KG1 (cell line): ENCODE measurements around the gene TMSB4X.
A peak's percentile ranks its signal among the peaks of the same experiment; 100 is the strongest.
"Not testable (repeated sequence)": the region's sequence is repeated elsewhere in the genome, so short reads cannot be mapped to it uniquely, and the experiment has no call there.

ENCODE experiments used
- DNase-seq: peaks from one replicate; lab custom pipeline; 2025; lab: John Stamatoyannopoulos, UW

The TMSB4X gene

DNA sequence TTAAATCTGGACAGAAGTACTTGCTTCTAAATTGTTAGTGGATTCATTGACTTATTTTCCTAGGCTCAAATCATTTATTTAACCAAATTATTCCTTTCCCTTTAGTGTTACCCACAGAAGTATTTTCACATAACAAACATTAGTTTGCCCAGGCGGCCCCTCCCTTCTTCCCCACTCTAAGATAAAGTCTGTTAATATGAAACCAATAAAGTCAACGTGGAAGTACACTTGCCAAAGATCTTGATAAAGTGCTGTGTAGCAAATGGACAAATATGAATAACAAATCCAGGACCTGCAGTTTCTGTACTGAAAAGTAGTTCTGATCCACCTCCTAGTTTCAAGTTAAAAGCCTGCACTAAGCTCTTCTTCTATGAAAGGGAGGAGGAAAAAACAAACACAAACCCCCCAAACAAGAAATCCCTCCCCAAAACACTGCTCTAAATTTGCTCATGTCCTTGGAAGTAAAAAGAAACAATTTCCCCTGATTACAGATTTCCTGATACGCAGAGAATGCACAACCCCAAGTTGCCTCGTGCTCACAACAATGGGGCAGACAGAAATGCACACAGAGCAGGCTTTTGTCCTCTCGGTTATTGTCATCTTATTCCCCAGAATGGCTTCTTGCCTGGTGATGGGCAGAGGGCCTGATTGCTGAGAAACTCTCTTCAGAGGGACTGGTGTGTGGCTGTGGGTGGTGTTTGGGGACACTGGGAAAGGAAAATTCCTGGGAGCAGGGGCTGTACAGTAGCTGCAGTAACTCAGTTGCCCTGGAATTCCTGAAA is 23.2 kb downstream of the TMSB4X start:
- DNase-seq, result no peak

DNA sequence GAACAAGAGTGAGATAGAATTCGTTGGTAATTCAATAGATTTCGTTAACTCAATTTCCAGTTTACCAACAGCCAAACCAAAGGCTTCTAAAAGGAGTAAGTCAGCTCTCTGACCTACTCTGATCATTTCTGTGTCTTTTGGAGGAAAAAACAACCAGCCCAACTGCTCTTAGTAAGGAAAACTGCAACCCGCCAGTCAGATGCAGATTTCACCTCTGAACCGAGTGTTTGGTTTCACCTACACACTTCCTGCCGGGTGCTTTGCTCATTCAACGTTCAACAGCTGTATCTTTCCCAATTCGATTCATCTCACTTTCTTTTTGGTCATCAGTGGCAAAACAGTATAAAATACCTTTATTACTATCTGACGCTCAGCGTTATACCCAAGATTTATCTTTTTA is 24.5 kb downstream of the TMSB4X start:
- no peak for DNase-seq

DNA sequence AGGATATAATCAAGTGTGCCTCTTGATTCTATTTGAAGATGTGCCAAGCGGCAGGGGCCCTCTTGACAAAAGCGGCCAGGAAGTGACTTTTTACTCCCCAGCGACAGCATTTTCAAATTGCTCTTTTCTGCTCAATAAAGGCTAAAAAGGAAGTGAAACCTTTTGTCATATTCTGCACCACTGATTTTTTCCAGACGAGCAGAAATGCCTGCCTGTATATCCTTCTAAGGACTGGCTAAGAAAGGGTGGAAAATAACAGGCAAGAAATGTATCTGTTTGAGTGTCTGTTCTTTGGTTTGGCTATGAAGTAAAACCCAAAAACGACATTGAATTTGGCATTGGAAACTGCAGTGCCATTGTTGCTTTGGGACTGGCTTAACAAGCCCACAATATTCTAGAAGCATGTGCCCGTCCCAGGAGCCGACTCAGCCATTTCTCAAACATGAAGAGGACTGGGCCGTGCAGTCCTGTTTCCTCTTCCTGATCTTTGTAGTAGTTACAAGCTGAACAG is 25.4 kb downstream of the TMSB4X start:
- DNase-seq, result peak; percentile 5

DNA sequence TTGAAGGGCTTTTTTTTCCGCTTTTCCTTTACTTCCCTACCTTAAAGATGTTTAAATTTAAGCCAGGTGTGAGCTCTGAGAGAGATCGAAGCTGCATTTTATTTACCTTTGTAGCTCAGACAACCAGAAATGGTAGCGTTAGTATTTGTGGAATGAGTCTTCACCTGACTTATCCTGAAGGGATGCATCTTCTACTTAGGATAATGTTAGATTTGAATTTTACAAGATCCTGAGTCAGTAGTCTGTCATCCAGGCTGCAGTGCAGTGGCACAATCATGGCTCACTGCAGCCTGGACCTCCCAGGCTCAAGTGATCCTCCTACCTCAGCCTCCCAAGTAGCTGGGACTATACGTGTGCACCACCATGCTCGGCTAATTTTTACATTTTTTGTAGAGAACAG is 26.2 kb downstream of the TMSB4X start:
- no peak for DNase-seq

DNA sequence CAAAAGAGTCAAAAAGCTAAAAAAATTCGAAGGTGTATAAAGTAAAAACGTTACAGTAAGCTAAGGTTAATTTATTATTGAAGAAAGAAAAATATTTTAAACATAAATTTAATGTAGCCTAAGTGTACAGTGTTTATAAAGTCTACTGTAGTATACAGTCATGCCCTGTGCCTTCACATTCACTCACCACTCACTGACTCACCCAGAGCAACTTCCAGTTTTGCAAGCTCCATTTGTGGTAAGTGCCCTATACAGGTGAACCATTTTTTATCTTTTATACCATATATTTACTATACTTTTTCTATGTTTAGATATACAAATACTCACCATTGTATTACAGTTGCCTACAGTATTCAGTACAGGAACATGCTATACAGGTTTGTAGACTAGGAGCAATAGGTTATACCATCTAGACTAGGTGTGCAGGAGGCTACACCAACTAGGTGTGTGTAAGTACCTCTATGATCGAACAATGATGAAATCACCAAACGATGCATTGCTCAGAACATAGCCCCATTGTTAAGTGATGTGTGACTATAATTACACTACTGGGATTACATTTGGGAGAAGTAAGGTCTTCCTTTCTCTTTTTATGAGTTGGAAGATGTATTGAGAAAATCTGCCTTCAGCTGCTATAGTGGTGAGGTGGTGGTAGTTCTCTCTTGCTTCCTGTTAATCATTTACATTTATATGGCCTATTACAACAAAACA is 27.2 kb downstream of the TMSB4X start:
- no peak for DNase-seq

DNA sequence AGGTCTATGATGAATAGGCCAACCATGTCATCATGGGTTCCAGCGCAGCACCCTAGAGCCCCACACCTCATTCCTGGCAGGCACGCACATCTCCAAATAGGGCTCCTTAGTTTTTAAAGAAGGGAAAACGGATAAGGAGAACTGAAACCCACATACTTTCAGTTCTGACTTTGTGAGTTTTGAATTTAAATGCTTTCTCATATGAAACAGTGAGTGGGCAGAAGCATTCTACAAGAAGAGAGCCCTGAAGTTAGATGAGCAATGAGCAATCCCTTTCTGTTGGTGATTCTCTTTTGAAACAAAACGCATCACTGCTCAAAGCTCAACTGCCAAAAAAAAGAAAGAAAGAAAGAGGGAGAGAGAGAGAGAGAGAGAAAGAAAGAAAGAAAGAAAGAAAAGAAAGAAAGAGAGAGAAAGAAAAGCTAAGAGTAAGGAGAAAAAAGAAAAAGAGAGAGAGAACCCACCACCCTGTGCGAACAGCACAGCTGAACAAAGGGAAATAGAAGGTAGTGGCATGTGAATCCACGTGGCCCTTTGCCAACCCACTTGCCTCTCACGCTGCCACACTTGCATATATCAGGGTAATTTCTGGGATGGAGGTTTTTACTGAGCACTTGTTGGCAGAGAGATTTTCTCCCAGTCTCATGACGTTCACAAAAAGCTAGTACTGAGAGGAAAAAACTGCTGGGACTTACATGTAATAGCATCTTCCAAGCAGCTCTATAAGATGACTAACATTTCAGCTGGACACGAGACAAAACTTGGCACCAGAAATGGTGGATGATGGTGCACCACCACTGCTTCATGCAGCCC is 31.0 kb downstream of the TMSB4X start:
- DNase-seq, result no peak

DNA sequence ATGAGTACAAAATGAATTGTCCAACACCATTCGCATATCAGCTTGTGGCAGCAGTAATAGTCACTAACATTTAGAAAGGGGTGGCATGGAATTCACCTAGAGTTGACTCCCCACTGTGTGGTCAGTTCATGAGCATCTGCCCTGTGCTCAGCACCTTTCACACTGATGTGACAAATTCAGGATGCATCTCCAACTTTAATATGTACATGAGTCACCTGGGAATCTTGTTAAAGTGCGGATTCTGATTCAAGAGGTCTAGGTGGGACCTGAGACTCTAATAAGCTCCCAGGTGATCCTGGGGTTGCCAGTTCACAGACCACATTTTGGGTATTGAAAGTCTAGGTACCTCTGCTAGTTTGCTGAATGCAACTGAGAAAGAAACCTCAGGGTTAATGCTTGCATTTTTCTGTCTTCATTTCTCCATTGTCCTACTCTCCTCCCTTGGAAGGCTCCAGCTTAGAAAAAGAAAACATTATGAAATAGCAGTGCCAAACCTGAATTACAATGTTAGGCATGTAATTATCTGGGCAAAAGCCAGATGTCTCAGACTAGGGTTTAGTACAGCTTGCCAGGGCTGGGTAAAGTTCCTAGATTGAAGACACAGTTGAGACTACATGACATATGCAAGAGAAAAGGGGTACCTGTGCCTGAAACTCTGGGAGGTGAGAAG is 32.7 kb downstream of the TMSB4X start:
- DNase-seq, result no peak

DNA sequence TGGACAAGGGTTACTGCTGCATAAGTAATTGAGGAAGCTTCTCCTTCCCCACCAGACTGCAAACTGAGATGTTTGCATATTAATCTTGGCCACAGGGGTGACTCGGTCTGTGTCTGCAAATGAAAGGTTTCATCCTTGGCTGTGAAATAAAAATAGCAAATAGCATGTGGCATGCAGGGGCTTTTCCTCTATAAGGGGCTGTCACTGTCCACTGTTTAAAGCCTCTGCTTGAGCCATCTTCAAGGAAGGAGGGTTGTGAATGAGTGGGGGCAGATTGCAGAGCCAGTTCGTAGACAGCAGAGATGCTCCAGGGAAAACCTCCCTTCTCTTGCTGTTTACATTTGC is 33.3 kb downstream of the TMSB4X start:
- peak; percentile 3 for DNase-seq

DNA sequence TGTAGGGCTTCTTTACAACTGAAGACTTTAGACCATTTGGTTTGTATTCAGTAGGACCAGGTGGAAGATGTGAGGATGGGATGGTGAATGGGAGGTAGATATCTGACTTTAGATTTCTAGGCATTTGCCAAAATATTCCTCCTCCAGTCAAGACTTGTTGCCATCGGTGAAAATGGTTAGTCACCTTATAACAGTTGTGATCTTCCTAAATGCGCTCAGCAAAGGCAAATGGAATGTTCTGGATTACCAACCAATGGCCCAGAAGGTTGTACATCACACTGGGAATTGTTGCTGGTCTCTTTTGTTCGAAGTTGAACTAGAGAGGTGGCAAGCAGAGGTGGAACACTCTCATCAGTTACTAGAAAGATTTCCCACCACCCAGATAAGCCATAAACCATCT is 33.9 kb downstream of the TMSB4X start:
- DNase-seq, result no peak

DNA sequence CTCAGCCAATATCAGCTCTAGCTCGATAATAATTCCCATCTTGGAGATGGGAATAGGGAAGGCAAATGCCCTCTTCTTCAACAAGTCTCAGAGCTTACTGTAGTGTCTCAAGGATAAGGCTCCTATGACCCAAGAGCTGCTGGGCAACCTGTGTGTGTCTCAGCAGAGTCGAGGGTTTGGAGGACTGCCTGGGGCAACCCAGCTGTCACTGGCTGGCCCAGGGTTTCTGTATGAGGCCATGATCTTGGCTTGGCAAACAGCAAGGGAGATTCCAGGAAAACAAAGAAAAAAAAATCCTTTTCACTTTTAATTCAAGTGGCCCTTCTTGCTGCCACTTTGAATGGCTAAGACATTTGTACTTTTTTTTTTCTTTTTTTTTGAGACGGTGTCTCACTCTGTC is 34.4 kb downstream of the TMSB4X start:
- no peak for DNase-seq

DNA sequence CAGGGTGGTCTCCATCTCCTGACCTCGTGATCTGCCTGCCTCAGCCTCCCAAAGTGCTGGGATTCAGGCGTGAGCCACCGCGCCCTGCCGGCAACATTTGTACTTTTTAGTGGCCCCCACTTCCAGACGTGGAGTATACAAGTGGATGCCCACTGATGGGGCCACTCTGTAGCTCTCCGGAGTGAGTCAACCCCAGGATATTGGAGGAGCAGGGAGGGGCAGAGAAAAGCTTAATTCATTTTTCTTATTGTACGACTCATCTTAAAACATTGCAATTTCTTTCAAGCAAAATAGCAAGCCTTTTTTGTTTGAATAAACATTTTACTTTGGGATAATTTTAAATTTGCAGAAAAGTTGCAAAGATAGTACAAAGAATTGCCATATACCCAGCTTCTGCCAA is 34.9 kb downstream of the TMSB4X start:
- DNase-seq, result no peak

DNA sequence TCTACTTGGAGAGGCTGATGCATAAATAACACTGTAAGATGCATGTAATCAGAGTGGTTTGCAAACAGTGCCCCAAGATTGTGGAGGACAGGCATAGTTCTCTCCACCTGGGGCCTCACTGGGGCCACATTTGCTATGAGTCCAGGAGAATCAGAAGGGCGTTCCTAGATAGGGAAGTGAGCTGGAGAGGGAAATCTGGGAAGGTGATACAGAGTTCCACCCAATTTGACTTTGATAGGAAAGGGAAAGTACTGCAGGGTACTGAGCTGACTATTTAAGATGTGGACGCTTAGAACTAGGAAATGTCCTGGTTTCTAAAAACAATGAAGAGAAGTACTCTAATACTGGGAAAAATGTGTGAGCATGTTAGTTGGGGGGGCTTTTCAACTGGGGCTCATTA is 35.6 kb downstream of the TMSB4X start:
- no peak for DNase-seq

DNA sequence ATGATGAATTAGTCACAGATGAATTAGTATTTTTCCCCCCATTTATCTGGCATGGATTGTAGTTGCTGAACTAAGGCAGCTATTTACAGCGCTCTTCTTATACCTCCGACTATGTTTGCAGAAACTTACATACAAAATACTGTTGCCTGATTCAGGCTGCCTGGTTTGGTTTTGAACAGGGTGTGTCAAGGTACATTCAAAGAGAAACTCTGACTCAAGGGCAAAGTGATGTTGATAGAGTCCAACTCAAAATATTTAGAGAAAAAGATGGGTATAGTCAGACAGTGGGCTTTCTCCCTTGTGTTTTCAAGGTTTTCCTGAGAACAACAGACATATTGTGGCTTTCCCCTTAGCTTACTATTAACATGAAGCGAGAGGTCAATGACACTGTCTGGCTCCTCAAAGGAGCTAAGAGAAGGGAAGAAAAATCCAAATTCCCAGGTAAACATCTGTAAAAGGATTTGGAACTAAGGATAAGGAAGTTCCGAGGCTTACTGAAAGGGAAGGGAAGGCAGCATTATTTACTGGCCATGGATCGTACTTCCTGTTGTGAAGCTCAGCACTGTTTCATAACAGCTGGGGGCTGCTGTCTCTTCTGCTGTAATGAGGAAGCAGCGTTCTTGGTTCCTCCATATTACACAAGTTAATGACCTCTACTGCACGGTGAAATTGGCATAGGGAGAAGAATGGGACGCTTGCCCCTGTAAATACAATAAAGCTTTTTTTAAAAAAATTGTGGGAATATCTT is 38.6 kb downstream of the TMSB4X start:
- peak; percentile 9 for DNase-seq

DNA sequence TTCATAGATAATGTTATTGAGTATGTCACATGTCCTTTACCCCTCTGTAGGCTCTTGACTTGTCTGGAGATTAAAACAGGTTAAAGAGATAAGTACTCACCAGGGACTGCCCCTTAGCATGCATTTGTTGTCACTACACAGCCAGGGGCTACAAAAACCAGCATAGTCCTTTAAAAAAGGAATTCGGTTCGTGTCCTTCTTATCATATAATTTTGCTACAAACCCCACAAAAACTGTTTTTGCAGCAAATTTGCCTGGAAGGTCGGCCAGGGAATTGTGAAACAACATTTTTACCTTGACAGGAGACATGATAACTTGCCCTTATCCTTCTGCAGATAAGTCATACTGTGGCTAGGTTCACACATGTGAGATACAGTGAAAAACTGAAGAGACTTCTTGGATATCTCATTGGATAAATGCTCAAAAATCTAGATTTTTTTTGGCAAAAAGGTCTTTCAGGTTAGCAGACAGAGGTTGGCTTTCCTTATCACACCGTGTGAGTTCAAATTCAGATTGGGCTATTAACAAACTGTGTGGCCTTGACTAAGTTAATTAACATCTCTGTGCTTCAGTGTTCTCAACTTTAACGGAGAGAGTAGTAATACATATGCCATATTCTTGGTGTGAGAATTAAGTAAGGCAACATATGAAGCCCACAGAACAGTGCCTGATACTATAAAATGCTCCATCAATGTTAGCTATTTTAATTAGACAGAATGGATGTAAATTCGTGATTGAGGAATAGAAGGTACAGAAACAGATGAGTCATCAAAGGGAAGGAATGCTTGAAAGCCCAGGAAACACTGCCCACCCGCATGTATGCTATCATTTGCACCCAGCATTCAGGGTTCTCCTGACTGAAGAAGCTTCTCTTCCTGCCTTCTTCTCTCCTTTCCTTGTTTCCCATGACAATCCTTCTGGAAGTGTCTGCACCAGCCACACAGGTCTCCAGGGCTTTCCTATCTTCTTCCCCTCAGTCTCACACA is 39.5 kb downstream of the TMSB4X start:
- no peak for DNase-seq

DNA sequence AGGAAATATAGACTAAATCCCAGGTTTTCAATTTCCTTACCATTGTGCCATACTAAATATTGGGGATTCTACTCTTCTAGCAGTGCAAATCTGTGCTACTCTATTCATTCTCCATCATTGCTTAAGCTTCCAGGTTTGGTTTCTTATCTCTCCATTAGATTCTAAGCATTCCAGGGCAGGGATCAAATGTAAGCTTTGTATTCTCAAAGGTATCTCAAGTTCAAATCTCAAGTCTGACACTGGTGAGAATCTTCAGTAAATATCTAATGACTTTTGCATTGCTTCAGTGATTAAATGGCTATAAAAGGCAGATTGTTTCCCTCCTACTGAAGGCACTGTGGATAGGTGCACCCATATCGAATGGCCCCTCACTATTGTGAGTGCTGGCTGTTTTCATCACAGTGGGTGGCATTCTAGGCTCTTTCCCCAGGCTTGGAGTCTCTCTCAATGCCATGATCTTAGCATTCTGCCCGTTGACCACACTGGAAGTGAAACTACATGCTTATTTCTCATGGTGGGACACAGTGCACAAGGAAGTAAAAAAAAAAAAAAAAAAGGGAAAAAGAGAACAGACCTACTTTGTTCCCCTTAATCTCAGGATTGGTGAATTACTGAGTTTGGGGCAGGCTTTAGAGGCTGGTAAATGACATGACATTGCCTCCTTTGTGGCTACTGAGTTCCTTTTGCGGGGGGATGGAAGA is 40.8 kb downstream of the TMSB4X start:
- no peak for DNase-seq

DNA sequence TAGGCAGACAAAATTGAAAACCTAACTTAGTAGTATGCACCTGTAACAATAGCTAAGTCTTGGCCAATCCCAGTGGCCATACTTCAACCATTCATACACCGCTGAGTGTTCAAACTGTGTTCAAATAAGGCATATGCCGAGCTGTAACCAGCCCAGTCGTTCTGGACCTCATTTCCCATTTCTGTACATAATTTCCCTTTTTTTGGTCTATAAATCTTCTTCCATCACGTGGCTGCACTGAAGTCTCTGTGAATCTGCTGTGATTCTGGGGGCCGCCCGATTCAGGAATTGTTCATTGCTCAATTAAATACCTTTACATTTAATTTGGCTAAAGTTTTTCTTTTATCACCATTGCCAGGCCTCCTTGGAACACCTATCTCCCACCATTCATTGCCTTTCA is 41.8 kb downstream of the TMSB4X start:
- not testable (repeated sequence) for DNase-seq

DNA sequence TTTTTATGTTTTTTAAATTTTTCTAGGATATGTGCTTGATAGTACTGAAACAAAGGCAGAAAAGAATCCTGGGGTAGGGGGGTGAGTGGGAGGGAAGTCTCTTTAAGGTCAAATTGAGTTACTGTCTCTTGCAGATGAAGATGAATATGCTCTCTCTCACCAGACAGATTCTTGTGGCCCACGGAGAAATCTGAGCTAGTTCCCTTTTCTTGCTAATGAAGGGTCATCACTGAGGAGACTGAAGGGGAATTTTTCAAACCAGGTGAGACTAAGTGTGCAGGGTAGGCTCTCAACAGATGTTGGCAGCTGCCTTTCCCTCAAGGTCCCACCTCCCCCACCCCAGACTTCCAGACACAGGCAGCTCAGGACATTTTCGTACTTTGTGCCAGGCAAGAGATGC is 48.0 kb downstream of the TMSB4X start:
- DNase-seq, result no peak

DNA sequence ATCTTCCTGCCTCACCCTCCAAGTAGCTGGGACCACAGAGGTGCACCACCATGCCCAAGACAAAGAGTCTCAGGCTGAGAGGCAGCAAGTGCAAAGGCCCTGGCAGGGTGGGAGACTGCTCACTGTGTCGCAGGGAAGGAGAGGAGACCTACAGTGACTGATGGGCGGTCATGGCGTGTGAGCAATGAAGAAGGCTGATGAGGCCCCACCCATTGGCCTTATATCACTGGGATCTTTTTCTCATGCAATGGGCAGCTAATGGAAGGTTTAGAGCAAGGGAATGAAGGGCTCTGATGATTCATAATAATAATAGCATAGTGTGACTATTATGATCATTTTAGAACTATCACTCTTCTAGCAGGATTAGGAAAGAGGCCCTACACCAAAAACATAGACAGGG is 48.7 kb downstream of the TMSB4X start:
- DNase-seq, result no peak

DNA sequence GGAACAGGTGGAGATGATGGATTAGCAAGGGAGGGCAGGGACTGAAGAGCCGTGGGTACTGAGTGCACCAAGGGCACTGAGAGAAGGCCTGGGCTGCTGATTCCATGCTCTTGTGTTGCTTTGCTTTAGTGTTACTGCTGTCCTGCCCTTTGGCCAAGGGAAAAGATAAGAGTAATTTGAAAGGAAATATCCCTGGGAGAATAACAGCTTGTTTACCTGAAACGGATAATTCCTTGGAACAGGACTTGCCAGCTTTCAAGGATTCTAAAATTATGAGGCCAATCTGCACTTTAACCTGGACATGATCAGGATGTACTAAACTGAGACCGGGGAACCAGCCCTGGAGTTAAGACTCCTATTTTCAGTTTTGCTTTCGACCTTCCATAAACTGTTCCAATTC is 49.1 kb downstream of the TMSB4X start:
- DNase-seq, result no peak

DNA sequence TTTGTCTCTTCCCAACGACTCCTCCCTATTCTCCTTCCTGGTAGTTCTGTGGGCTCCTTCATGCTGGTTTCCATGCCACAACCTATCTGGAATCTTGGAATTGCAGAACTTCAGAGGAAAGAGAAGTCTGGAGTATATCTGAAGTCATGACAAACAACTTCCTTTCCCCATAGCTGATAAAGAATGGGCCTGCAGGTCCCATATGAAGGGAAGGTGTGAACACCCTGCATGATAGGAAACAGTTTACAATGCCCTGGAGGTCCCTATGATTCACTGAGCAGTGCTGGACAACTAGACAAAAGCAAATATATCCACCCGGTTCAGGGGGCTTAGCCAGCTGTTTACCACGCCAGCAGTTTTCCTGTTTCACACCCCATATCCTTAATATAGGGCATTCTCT is 50.1 kb downstream of the TMSB4X start:
- DNase-seq, result no peak
